Bone marrow (tissue), 2 donors: ENCODE measurements around the gene SSU72.
A peak's percentile ranks its signal among the peaks of the same experiment; 100 is the strongest.
"Not testable (repeated sequence)": the region's sequence is repeated elsewhere in the genome, so short reads cannot be mapped to it uniquely, and the experiment has no call there.

ENCODE experiments used
- DNase-seq, 2 donors: peaks; one replicate each; lab custom pipeline; 2025; lab: John Stamatoyannopoulos, UW

SSU72 gene

DNA sequence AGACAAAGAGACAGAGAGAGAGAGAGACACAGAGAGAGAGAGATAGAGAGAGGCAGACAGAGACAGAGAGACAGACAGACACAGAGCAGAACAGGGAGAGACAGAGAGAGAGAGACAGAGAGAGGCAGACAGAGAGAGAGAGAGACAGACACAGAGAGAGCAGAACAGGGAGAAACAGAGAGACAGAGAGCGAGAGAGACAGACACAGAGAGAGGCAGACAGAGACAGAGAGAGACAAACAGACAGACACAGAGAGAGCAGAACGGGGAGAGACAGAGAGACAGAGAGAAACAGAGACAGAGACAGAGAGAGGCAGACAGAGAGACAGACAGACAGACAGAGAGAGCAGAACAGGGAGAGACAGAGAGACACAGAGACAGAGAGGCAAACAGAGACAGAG lies 20.7 kb upstream of the SSU72 start:
- DNase-seq: not testable (repeated sequence)

- no peak for DNase-seq
Measured at GRCh38 chr1:1594602-1595260, 20.1 kb upstream of the SSU72 start.

GRCh38 chr1:1593834-1594601 lies 19.4 kb upstream of the SSU72 start:
- DNase-seq: no peak

DNA sequence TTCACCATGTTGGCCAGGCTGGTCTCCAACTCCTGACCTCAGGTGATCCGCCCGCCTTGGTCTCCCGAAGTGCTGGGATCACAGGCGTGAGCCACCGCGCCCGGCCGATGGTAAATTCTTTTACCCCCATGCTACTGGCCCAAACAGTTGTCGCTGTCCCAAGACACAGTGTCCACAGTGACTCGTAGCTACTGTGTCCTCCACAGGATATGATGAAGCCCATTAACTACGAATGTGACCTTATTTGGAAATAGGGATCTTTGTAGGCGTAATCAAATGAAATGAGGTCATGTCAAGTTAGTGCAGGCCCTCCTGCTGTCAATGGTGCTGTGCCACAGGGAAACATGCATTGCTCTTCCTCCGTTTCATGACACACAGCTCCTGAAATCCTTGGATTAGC lies 16.8 kb upstream of the SSU72 start:
- no peak for DNase-seq

DNA sequence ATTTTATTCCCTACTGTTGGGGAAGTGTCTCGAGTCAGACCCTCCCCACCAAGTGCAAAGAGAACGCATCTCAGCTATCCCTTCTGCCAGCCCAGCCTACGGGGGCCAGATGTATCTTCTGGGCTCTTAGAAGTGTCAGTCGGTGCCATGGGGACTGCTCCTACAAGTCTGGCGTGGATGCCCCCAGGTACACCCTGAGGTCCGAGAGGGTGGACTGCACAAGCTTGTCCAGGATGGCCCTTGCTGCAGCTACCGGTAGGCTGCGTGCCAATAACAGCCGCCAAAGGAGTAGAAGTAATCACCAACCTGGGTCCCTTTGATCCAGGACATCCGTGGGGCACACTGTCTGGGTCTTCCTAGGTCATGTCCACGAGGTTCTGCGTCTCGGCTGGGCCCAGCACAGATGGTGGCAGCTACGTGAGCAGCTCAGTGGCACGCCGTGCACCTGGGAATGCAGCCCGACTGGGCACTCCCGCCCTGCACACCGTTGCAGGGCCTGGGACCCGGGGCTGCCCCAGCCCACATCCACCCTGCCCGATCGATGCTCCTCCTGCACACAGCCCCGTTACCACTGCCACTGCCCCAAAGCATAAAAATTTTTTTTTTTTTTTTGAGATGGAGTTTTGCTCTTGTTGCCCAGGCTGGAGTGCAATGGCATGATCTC lies 8.8 kb upstream of the SSU72 start:
- DNase-seq: no peak

DNA sequence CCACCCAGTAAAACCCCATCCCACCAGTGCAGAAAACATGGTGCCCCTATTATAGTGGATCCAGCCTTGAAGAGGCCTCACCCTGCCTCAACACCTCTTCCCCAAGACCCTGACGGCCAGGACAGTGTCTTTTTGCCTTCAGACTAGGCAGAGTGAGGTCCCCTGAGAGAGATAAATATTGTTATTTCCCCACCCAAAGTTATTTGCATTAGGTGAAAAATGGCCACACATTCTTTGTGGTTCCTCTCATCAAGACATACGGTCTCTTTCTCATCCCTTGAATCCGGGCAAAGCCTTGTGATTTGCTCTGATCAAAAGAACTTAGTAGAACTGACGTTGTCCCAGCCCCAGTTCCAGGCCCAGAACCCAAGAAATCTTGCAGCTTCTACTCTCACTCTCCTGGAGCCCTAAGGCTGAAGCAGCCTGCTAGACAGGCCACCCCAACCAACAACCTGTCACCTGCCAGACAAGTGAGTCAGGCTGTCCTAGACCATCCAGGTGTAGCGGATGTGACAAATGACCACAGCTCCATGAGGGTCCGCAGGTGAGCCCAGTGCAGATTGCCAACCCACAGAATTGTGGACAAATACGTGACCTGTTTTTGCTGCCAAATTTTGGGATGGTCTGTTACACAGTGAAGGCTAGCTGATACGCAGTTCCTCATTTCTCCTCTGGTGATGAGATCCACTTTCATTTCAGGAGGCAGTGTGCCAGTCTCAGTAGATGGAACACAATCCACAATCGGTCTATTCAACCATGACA lies 8.1 kb upstream of the SSU72 start:
- DNase-seq: no peak

DNA sequence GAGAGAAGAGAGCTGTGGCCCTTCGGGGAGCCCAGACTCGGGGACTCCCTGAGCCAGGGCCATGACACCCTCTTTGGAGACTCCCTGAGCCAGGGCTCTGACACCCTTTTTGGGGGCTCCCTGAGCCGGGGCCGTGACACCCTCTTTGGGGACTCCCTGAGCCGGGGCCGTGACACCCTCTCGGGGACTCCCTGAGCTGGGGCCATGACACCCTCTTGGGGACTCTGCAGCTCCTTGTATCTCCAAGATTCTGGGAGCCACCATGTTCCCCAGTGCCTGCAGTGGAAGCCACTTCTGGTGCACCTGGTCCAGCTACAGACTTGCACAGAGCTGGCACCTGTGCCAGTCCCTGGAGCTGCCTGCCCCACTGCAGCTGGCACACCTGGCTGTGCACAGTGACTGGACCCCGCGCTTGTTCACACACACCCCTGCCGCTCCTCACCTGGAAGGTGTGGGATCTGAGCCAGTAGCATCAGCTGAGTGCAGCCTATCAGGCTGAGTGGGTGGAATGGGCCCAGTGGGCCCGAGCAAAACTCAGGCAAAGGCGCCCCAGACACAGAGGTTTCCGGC lies 3.8 kb upstream of the SSU72 start:
- no peak for DNase-seq

- DNase-seq: no peak
Measured at GRCh38 chr1:1577367-1578011, 2.8 kb upstream of the SSU72 start.

- DNase-seq: peak; percentile 65 to 95
Measured at GRCh38 chr1:1573843-1574720, 581 bp downstream of the SSU72 start.

- DNase-seq: no peak
Measured at GRCh38 chr1:1569341-1569740, 5.3 kb downstream of the SSU72 start.

DNA sequence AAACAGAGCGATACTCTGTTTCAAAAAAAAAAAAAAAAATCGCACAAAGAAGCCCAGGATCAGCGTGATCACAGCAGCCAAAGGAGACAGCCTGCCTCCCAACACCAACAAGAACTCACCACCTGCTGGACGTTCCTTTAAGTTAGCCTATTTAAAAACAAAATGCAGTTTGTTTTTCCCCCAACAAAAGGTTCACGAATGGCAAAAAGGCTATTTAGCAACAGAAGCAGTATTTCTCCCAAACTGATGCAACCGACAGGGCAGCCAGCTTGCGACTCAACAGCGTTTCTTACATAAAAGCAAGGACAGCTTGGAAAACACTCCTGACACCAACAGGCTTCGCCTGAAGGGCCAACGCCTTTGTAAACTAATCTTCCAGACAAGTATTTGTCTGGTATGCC lies 6.8 kb downstream of the SSU72 start:
- no peak for DNase-seq

- no peak for DNase-seq
Measured at GRCh38 chr1:1567152-1567875, 7.3 kb downstream of the SSU72 start.

- no peak for DNase-seq
Measured at GRCh38 chr1:1565340-1565739, 9.3 kb downstream of the SSU72 start.

DNA sequence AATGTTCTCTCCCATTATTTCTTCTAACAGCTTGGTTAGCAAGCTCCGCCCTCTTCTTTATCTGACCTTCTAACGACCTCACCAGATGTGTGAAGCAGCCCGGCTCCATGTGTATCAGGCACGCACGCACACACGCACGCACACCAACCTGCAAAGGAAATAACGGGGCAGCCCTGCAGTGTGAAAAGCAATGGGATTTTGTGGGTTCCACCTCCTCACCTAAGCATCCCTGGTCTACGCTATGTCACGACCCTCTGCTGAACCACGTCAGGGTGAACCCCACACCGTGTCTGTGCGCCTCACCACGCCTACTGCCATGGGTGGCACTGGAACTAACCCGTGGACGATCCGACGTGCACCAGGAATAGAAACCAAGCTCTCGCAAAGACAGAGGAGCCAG lies 10.4 kb downstream of the SSU72 start:
- no peak for DNase-seq

DNA sequence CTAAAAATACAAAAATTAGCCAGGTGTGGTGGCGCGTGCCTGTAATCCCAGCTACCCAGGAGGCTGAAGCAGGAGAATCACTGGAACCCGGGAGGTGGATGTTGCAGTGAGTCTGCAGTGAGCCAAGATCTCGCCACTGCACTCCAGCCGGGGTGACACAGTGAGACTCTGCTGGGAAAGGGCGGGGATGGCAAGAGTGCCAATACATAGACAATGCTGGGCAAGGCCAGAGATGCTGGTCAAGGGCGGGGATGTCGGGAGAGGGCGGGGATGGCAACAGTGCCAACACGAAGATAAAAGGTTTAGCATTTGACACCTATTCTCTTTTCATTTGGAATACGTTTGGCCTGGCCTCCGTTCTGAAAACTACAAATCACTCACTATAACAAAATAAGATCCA lies 11.0 kb downstream of the SSU72 start:
- no peak for DNase-seq

DNA sequence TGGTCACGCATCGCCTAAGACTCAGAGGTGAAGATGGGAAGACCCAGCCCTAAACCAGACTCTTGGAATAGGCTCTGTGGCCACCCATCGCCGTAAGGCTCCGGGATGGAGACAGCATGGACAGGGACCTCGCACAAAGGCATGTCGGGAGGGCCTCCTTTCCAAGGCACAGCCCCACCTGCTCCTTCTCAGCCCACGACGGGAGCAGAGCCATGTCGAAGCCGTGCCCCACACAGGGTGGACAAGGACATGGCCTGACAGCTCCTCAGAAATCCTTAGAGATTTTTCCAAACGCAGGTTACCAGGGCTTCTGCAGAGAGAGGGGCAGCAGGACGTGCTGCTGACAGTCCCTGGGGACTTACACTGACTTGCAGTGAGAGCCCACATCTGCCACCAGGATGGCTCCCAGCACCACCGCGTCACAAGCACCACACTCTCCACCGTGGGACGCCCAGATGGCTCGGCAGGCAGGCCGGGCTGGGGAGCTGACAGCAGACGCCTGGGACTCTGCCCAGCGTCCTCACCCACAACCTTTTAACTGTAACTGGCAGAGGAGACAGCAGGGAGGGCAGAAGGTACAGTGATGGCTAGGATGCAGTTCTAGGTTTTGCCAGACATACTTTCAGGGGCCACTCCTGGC lies 12.0 kb downstream of the SSU72 start:
- no peak for DNase-seq

- no peak for DNase-seq
Measured at GRCh38 chr1:1561801-1562470, 12.7 kb downstream of the SSU72 start.

GRCh38 chr1:1560178-1560577 lies 14.5 kb downstream of the SSU72 start:
- DNase-seq: no peak

- no peak for DNase-seq
Measured at GRCh38 chr1:1559066-1559465, 15.6 kb downstream of the SSU72 start.
